CD14-positive monocyte (primary cell): ENCODE data around the gene CSNK1A1L. TPM values are rescaled to one million over a fixed set of nuclear protein-coding genes. Genes with fewer than 3 reads are reported as not detected.

Experiments used
- DNase-seq, 3 donors: peaks; one replicate each; pipeline ENCODE4 v3.0.0-alpha.2; 2011 to 2022
- H2AFZ ChIP-seq: 2 replicates; pipeline ENCODE4 v1.6.0; 2012; ENCODE audit warnings: mild to moderate bottlenecking, low read depth, low read length, inconsistent platforms; ENCODE audit not compliant: insufficient read depth, poor library complexity, severe bottlenecking
- H3K27ac ChIP-seq, 2 donors: 1 replicate in 1 of 2; 2 replicates in 1 of 2; pipeline ENCODE4 v1.5.1; 2012 to 2013; ENCODE audit warnings: low read length in 2 of 2, control low read depth in 1 of 2, inconsistent platforms in 1 of 2, low read depth in 1 of 2, mild to moderate bottlenecking in 1 of 2
- H3K27me3 ChIP-seq, 2 donors: one replicate each; pipeline versions ENCODE4 v1.6.0 to v1.6.1; 2011 to 2013; ENCODE audit warnings: low read length in 2 of 2; ENCODE audit not compliant: control insufficient read depth in 2 of 2, insufficient read depth in 2 of 2
- H3K36me3 ChIP-seq, 2 donors: replicated peaks in 1 of 2; 1 replicate in 1 of 2; 2 replicates in 1 of 2; pipeline versions ENCODE4 v1.5.1 to v1.6.1; 2012 to 2013; ENCODE audit warnings: low read length in 2 of 2, control low read depth in 1 of 2, inconsistent platforms in 1 of 2, mild to moderate bottlenecking in 1 of 2; ENCODE audit not compliant: insufficient read depth in 2 of 2, control insufficient read depth in 1 of 2
- H3K4me1 ChIP-seq, 2 donors: 1 replicate in 1 of 2; 2 replicates in 1 of 2; pipeline versions ENCODE4 v1.5.1 to v1.6.1; 2012 to 2013; ENCODE audit warnings: low read length in 2 of 2, control low read depth in 1 of 2, inconsistent platforms in 1 of 2, mild to moderate bottlenecking in 1 of 2, moderate library complexity in 1 of 2; ENCODE audit not compliant: insufficient read depth in 2 of 2, control insufficient read depth in 1 of 2
- H3K4me2 ChIP-seq: replicated peaks from 2 replicates; pipeline ENCODE3; 2012; ENCODE audit warnings: low read length, moderate library complexity, mild to moderate bottlenecking; ENCODE audit not compliant: poor library complexity, severe bottlenecking; ENCODE audit errors: extremely low read depth
- H3K4me3 ChIP-seq, 3 experiments: fragments of 200-600 bp in 1 of 3; sonication (generic) in 1 of 3; replicated peaks in 1 of 3; 1 replicate in 2 of 3; 2 replicates in 1 of 3; pipeline ENCODE4 v1.5.1; 2011 to 2013; ENCODE audit warnings: low read length in 3 of 3, mild to moderate bottlenecking in 3 of 3, control low read depth in 2 of 3, low read depth in 2 of 3, inconsistent platforms in 1 of 3, moderate library complexity in 1 of 3
- H3K79me2 ChIP-seq: 2 replicates; pipeline ENCODE4 v1.6.0; 2012; ENCODE audit warnings: mild to moderate bottlenecking, control low read depth, inconsistent platforms, low read length, moderate library complexity; ENCODE audit not compliant: insufficient read depth
- H3K9ac ChIP-seq: 2 replicates; pipeline ENCODE4 v1.6.0; 2017; ENCODE audit warnings: low read length, mild to moderate bottlenecking; ENCODE audit not compliant: insufficient read depth, poor library complexity, severe bottlenecking
- H3K9me3 ChIP-seq, 2 donors: replicated peaks in 1 of 2; 1 replicate in 1 of 2; 2 replicates in 1 of 2; pipeline versions ENCODE4 v1.5.1 to v1.6.1; 2012 to 2013; ENCODE audit warnings: low read length in 2 of 2, control low read depth in 1 of 2; ENCODE audit not compliant: control insufficient read depth in 1 of 2, insufficient read depth in 1 of 2
- H4K20me1 ChIP-seq: 2 replicates; pipeline ENCODE4 v1.6.0; 2012; ENCODE audit warnings: mild to moderate bottlenecking, low read length, control low read depth, moderate library complexity; ENCODE audit not compliant: insufficient read depth
- H3K27ac Mint-ChIP-seq, 7 donors: one replicate each; pipeline ENCODE4 v1.8.0; 2020; ENCODE audit warnings: mild to moderate bottlenecking in 7 of 7, mixed read lengths in 7 of 7, moderate library complexity in 6 of 7, inconsistent platforms in 2 of 7
- H3K27me3 Mint-ChIP-seq, 3 donors: one replicate each; pipeline ENCODE4 v1.8.0; 2021 to 2022; ENCODE audit warnings: low read depth in 3 of 3, mild to moderate bottlenecking in 3 of 3, mixed read lengths in 3 of 3, moderate library complexity in 3 of 3, inconsistent platforms in 1 of 3
- H3K36me3 Mint-ChIP-seq, 2 donors: one replicate each; pipeline ENCODE4 v1.8.0; 2020; ENCODE audit warnings: mixed read lengths in 2 of 2, inconsistent platforms in 1 of 2, mild to moderate bottlenecking in 1 of 2
- H3K4me1 Mint-ChIP-seq: one replicate; pipeline ENCODE4 v1.8.0; 2020; ENCODE audit warnings: mild to moderate bottlenecking, mixed read lengths
- H3K4me3 Mint-ChIP-seq, 2 donors: one replicate each; pipeline ENCODE4 v1.8.0; 2020; ENCODE audit warnings: mild to moderate bottlenecking in 2 of 2, mixed read lengths in 2 of 2, moderate library complexity in 1 of 2
- H3K9me3 Mint-ChIP-seq, 7 donors: one replicate each; pipeline ENCODE4 v1.8.0; 2020 to 2022; ENCODE audit warnings: mixed read lengths in 7 of 7, mild to moderate bottlenecking in 6 of 7, moderate library complexity in 6 of 7, inconsistent platforms in 2 of 7
- CTCF ChIP-seq: fragments of 200-600 bp; IDR thresholded peaks from one replicate; pipeline ENCODE4 v1.8.0; 2022; ENCODE audit warnings: antibody characterized with exemption, mild to moderate bottlenecking
- WGBS: methylation state at CpG from one replicate; pipeline ENCODE4 v1.1.5; 2013; ENCODE audit warnings: missing lambda C conversion rate; ENCODE audit not compliant: insufficient coverage; 5-methylcytosine and 5-hydroxymethylcytosine counted together
- intact Hi-C, 2 donors: fragments of 100-400 bp; cut with micrococcal nuclease; formaldehyde crosslinking; loops; one replicate each; pipeline versions ENCODE4 v1.15.0 to v1.15.1; 2023
- polyA plus RNA-seq, 3 donors: library from polyadenylated mRNA; depleted of rRNA in 1 of 3; unstranded in 2 of 3; stranded (reverse) in 1 of 3; fragments of 300-500 nt in 2 of 3; fragments of >200 nt in 1 of 3; fragmentation: Illumina TruSeq in 2 of 3; gene quantifications; 1 replicate in 2 of 3; 2 replicates in 1 of 3; pipeline ENCODE4 v1.2.3, GENCODE V29; 2012 to 2021

Gene CSNK1A1L
- polyA plus RNA-seq, 3 donors = 0.07 TPM; not detected in 2

- peaks cover 0 to 3% of the 10 kb centered on the region in 2 donors for H3K9me3 ChIP-seq
- Mint-ChIP-seq H3K27ac (no peak overlapping the region), H3K27me3 (peaks cover 4 to 5% (median 5%) of the 10 kb centered on the region in 3 donors), H3K4me3 (no peak overlapping the region), H3K9me3 (no peaks in the 10 kb centered on the region), H3K4me1 (no peaks in the 10 kb centered on the region), H3K36me3 (peaks cover 0 to 2% of the 10 kb centered on the region in 2 donors)
- no peaks in the 10 kb centered on the region for H4K20me1 ChIP-seq
- peaks cover 0 to under 1% of the 10 kb centered on the region in 2 donors for H3K27me3 ChIP-seq
- no peak overlapping the region for H3K4me2 ChIP-seq
- H3K4me1 ChIP-seq = no peaks in the 10 kb centered on the region
- H2AFZ ChIP-seq = no peak overlapping the region
- no peak overlapping the region for H3K27ac ChIP-seq
- no peaks in the 10 kb centered on the region for H3K36me3 ChIP-seq
- no peaks in the 10 kb centered on the region for H3K79me2 ChIP-seq
- DNase-seq = no peak
- intact Hi-C loops = no loop called here
- no peak overlapping the region for H3K9ac ChIP-seq
- no peak for TF ChIP-seq CTCF
- WGBS = no CpG with 5 or more reads among the region's 1 CpG
- H3K4me3 ChIP-seq = no peak overlapping the region
Measured at GRCh38 chr13:37107868-37108267, 2.4 kb upstream of the CSNK1A1L start.

GRCh38 chr13:37107456-37107855 lies 2.0 kb upstream of the CSNK1A1L start:
- Histone ChIP-seq H3K4me2 (no peak overlapping the region), H2AFZ (no peak overlapping the region), H4K20me1 (no peaks in the 10 kb centered on the region), H3K27me3 (peaks cover 0 to 3% of the 10 kb centered on the region in 2 donors), H3K9me3 (peaks cover 0 to 3% of the 10 kb centered on the region in 2 donors), H3K4me1 (no peaks in the 10 kb centered on the region), H3K27ac (no peak overlapping the region), H3K9ac (no peak overlapping the region), H3K4me3 (no peak overlapping the region), H3K79me2 (no peaks in the 10 kb centered on the region), H3K36me3 (no peaks in the 10 kb centered on the region)
- no peak overlapping the region for H3K4me3 Mint-ChIP-seq
- H3K27ac Mint-ChIP-seq = no peak overlapping the region
- WGBS = 94% methylated on average over 4 of the region's 4 CpGs
- peaks cover 2 to 9% (median 5%) of the 10 kb centered on the region in 3 donors for H3K27me3 Mint-ChIP-seq
- H3K36me3 Mint-ChIP-seq = peaks cover 0 to 2% of the 10 kb centered on the region in 2 donors
- TF ChIP-seq CTCF = no peak
- H3K9me3 Mint-ChIP-seq = no peaks in the 10 kb centered on the region
- intact Hi-C loops = no loop called here
- no peak for DNase-seq
- no peaks in the 10 kb centered on the region for H3K4me1 Mint-ChIP-seq
